GM23338 (cell line): ENCODE data around the gene VSIG4. TPM values are rescaled to one million over a fixed set of nuclear protein-coding genes. Genes with fewer than 3 reads are reported as not detected.

Source experiments
- ATAC-seq: fragments of 200-7000 bp; cut with Tn5 transposase; 3 replicates; pipeline ENCODE4 v1.9.1; 2020
- DNase-seq: peaks from one replicate; pipeline ENCODE4 v3.0.0-alpha.2; 2015; ENCODE audit warnings: low spot score
- H2AFZ ChIP-seq: fragments of 200-600 bp; sonication (generic); 2 replicates; pipeline ENCODE4 v1.8.0; 2016; ENCODE audit warnings: antibody characterized with exemption, mild to moderate bottlenecking, moderate library complexity
- H3F3A ChIP-seq: fragments of 200-600 bp; sonication (generic); replicated peaks from 2 replicates; pipeline ENCODE4 v1.8.0; 2017; ENCODE audit warnings: antibody characterized with exemption, mixed run types, low read depth
- H3K27ac ChIP-seq: fragments of 200-600 bp; sonication (generic); 2 replicates; pipeline ENCODE4 v1.6.1; 2016; ENCODE audit warnings: low read depth
- H3K27me3 ChIP-seq: fragments of 200-600 bp; sonication (generic); 2 replicates; pipeline ENCODE4 v1.8.0; 2016; ENCODE audit warnings: mild to moderate bottlenecking, mixed run types, moderate library complexity; ENCODE audit not compliant: insufficient read depth
- H3K36me3 ChIP-seq: fragments of 200-600 bp; sonication (generic); 2 replicates; pipeline ENCODE4 v1.8.0; 2016; ENCODE audit warnings: mild to moderate bottlenecking; ENCODE audit not compliant: insufficient read depth
- H3K4me1 ChIP-seq: fragments of 200-600 bp; sonication (generic); 2 replicates; pipeline ENCODE4 v1.8.0; 2016; ENCODE audit warnings: mild to moderate bottlenecking, moderate library complexity; ENCODE audit not compliant: insufficient read depth
- H3K4me2 ChIP-seq: fragments of 200-600 bp; sonication (generic); 2 replicates; pipeline ENCODE4 v1.7.1; 2017; ENCODE audit warnings: mixed run types
- H3K4me3 ChIP-seq: fragments of 200-600 bp; sonication (generic); 2 replicates; pipeline ENCODE4 v1.6.1; 2016; ENCODE audit warnings: mixed run types
- H3K79me2 ChIP-seq: fragments of 200-600 bp; sonication (generic); replicated peaks from 2 replicates; pipeline ENCODE4 v1.8.0; 2017; ENCODE audit warnings: mild to moderate bottlenecking; ENCODE audit not compliant: insufficient read depth
- H3K9me2 ChIP-seq: fragments of 200-600 bp; sonication (generic); 2 replicates; pipeline ENCODE4 v1.8.0; 2017; ENCODE audit not compliant: insufficient read depth
- H4K20me1 ChIP-seq: fragments of 200-600 bp; sonication (generic); replicated peaks from 2 replicates; pipeline ENCODE4 v1.8.0; 2017; ENCODE audit warnings: mild to moderate bottlenecking; ENCODE audit not compliant: insufficient read depth
- H3K27ac Mint-ChIP-seq: 2 replicates; pipeline ENCODE4 v1.8.0; 2020; ENCODE audit warnings: inconsistent platforms, mild to moderate bottlenecking, moderate library complexity, mixed read lengths
- H3K27me3 Mint-ChIP-seq: 3 replicates; pipeline ENCODE4 v1.8.0; 2022; ENCODE audit warnings: low read depth, mild to moderate bottlenecking, moderate library complexity, mixed read lengths, inconsistent platforms; ENCODE audit not compliant: insufficient read depth, poor library complexity
- H3K36me3 Mint-ChIP-seq: 3 replicates; pipeline ENCODE4 v1.8.0; 2021; ENCODE audit warnings: low read depth, mild to moderate bottlenecking, inconsistent platforms, moderate library complexity, mixed read lengths
- H3K4me1 Mint-ChIP-seq: 3 replicates; pipeline ENCODE4 v1.8.0; 2020; ENCODE audit warnings: mild to moderate bottlenecking, inconsistent platforms, mixed read lengths
- H3K4me3 Mint-ChIP-seq: 3 replicates; pipeline ENCODE4 v1.8.0; 2021; ENCODE audit warnings: moderate library complexity, mild to moderate bottlenecking, inconsistent platforms, mixed read lengths
- H3K9me3 Mint-ChIP-seq: 3 replicates; pipeline ENCODE4 v1.8.0; 2020; ENCODE audit warnings: moderate library complexity, mild to moderate bottlenecking, inconsistent platforms, mixed read lengths
- EZH2phosphoT487 ChIP-seq: fragments of 200-600 bp; sonication (generic); IDR thresholded peaks from one replicate; pipeline ENCODE4 v1.8.1; 2018; ENCODE audit warnings: antibody characterized with exemption; ENCODE audit not compliant: unreplicated experiment
- JUNB ChIP-seq: IDR thresholded peaks from one replicate; pipeline ENCODE4 v1.6.1; 2016; ENCODE audit warnings: antibody characterized with exemption; ENCODE audit not compliant: unreplicated experiment
- POLR2AphosphoS5 ChIP-seq: IDR thresholded peaks from 2 replicates; pipeline ENCODE4 v1.6.1; 2016; ENCODE audit warnings: antibody characterized with exemption, low read depth
- STAT1 ChIP-seq: IDR thresholded peaks from one replicate; pipeline ENCODE4 v1.6.1; 2016; ENCODE audit warnings: antibody characterized with exemption; ENCODE audit not compliant: unreplicated experiment
- ZNF114 ChIP-seq: fragments of 250-450 bp; sonication (Bioruptor Pico); IDR thresholded peaks from 2 replicates; pipeline ENCODE4 v1.5.0; 2020; ENCODE audit warnings: mild to moderate bottlenecking, moderate library complexity
- ZNF331 ChIP-seq: fragments of 250-450 bp; sonication (Bioruptor Pico); IDR thresholded peaks from 2 replicates; pipeline ENCODE4 v1.5.0; 2020; ENCODE audit warnings: low read depth, mild to moderate bottlenecking, moderate library complexity
- ZNF462 ChIP-seq: fragments of 250-450 bp; sonication (Bioruptor Pico); IDR thresholded peaks from 2 replicates; pipeline ENCODE4 v1.5.0; 2020; ENCODE audit warnings: mild to moderate bottlenecking, moderate library complexity
- polyA plus RNA-seq: library from polyadenylated mRNA; unstranded; fragments of >200 nt; fragmentation: Nextera tagmentation; extraction: Ambion mirVana; gene quantifications from 2 replicates; pipeline ENCODE4 v1.2.1, GENCODE V29; 2016
- total RNA-seq: library from RNA; depleted of rRNA; stranded (reverse); fragments of >200 nt; shearing (Covaris generic); gene quantifications from 2 replicates; pipeline ENCODE4 v1.2.3, GENCODE V29; 2014
- TF ChIP-seq, protein P1 (sequence below): IDR thresholded peaks from one replicate; pipeline ENCODE4 v1.6.1; 2018; ENCODE audit warnings: antibody characterized with exemption; ENCODE audit not compliant: unreplicated experiment
- TF ChIP-seq, protein P2 (sequence below): IDR thresholded peaks from 2 replicates; pipeline ENCODE4 v1.6.1; 2016; ENCODE audit warnings: antibody characterized with exemption

The VSIG4 gene
- total and polyA plus RNA-seq, 2 experiments from 2014 or later, result not detected

DNA sequence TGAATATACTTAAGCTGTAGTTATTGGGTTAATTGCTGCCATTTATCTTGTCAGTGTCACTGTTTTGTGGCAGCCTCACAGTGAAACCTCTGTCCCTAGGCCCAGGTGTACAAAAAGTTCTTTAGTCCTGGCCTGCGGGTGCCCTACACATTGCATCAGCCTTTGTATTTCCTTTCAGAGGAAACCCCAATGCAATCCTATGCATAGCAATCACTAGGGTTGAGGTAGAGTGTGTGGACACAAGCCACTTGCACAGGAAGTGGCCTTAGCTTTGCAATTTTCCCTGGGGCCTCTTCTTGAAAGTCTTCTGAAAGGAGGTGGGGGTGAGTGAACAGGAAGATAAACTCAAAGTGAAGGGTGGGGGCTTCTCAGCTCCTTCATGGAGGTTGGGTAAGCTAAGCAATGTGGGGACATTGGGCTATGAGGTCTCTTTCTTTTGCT lies 27.8 kb downstream of the VSIG4 start:
- Mint-ChIP-seq H3K36me3 (no peaks in the 10 kb centered on the region), H3K4me1 (peaks cover under 1% of the 10 kb centered on the region; the same call in 1 of the 3 replicates), H3K9me3 (no peaks in the 10 kb centered on the region), H3K4me3 (no peak overlapping the region), H3K27me3 (peaks cover 2% of the 10 kb centered on the region), H3K27ac (no peak overlapping the region)
- H3K79me2 ChIP-seq, result no peaks in the 10 kb centered on the region
- H2AFZ ChIP-seq, result no peak overlapping the region
- no peaks in the 10 kb centered on the region for H3K27me3 ChIP-seq
- DNase-seq (no peak), ATAC-seq (no peak)
- no peaks in the 10 kb centered on the region for H4K20me1 ChIP-seq
- no peaks in the 10 kb centered on the region for H3K4me1 ChIP-seq
- TF ChIP-seq, protein P1, sequence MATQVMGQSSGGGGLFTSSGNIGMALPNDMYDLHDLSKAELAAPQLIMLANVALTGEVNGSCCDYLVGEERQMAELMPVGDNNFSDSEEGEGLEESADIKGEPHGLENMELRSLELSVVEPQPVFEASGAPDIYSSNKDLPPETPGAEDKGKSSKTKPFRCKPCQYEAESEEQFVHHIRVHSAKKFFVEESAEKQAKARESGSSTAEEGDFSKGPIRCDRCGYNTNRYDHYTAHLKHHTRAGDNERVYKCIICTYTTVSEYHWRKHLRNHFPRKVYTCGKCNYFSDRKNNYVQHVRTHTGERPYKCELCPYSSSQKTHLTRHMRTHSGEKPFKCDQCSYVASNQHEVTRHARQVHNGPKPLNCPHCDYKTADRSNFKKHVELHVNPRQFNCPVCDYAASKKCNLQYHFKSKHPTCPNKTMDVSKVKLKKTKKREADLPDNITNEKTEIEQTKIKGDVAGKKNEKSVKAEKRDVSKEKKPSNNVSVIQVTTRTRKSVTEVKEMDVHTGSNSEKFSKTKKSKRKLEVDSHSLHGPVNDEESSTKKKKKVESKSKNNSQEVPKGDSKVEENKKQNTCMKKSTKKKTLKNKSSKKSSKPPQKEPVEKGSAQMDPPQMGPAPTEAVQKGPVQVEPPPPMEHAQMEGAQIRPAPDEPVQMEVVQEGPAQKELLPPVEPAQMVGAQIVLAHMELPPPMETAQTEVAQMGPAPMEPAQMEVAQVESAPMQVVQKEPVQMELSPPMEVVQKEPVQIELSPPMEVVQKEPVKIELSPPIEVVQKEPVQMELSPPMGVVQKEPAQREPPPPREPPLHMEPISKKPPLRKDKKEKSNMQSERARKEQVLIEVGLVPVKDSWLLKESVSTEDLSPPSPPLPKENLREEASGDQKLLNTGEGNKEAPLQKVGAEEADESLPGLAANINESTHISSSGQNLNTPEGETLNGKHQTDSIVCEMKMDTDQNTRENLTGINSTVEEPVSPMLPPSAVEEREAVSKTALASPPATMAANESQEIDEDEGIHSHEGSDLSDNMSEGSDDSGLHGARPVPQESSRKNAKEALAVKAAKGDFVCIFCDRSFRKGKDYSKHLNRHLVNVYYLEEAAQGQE, result no peak
- TF ChIP-seq ZNF114, result no peak
- TF ChIP-seq POLR2AphosphoS5, result no peak
- no peak for TF ChIP-seq STAT1
- TF ChIP-seq EZH2phosphoT487, result no peak
- no peaks in the 10 kb centered on the region for H3K9me2 ChIP-seq
- H3K4me2 ChIP-seq, result no peak overlapping the region
- no peaks in the 10 kb centered on the region for H3K36me3 ChIP-seq
- H3K4me3 ChIP-seq, result no peak overlapping the region
- H3F3A ChIP-seq, result no peaks in the 10 kb centered on the region
- H3K27ac ChIP-seq, result no peak overlapping the region

- Histone ChIP-seq H3K4me1 (no peaks in the 10 kb centered on the region), H2AFZ (no peak overlapping the region), H3K79me2 (no peaks in the 10 kb centered on the region), H3K4me3 (no peak overlapping the region), H3K27me3 (no peaks in the 10 kb centered on the region), H3K36me3 (no peaks in the 10 kb centered on the region), H3F3A (no peaks in the 10 kb centered on the region), H3K4me2 (no peak overlapping the region), H3K9me2 (no peaks in the 10 kb centered on the region), H4K20me1 (no peaks in the 10 kb centered on the region), H3K27ac (no peak overlapping the region)
- Mint-ChIP-seq H3K27ac (no peak overlapping the region), H3K36me3 (no peaks in the 10 kb centered on the region), H3K9me3 (no peaks in the 10 kb centered on the region), H3K4me3 (no peak overlapping the region), H3K27me3 (peaks cover 2% of the 10 kb centered on the region), H3K4me1 (no peaks in the 10 kb centered on the region)
- ATAC-seq (no peak), DNase-seq (no peak)
- TF ChIP-seq EZH2phosphoT487 (no peak), ZNF114 (no peak), ZNF331 (CRISPR knock-in tag) (no peak), ZNF462 (CRISPR knock-in tag) (no peak), JUNB (no peak), POLR2AphosphoS5 (no peak), STAT1 (no peak)
- TF ChIP-seq, protein P2, sequence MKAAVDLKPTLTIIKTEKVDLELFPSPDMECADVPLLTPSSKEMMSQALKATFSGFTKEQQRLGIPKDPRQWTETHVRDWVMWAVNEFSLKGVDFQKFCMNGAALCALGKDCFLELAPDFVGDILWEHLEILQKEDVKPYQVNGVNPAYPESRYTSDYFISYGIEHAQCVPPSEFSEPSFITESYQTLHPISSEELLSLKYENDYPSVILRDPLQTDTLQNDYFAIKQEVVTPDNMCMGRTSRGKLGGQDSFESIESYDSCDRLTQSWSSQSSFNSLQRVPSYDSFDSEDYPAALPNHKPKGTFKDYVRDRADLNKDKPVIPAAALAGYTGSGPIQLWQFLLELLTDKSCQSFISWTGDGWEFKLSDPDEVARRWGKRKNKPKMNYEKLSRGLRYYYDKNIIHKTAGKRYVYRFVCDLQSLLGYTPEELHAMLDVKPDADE, result no peak
These were observed 30.5 kb downstream of the VSIG4 start for GRCh38 chrX:66009231-66009845.
